Measurements from ENCODE around the gene RNF220.

DNA sequence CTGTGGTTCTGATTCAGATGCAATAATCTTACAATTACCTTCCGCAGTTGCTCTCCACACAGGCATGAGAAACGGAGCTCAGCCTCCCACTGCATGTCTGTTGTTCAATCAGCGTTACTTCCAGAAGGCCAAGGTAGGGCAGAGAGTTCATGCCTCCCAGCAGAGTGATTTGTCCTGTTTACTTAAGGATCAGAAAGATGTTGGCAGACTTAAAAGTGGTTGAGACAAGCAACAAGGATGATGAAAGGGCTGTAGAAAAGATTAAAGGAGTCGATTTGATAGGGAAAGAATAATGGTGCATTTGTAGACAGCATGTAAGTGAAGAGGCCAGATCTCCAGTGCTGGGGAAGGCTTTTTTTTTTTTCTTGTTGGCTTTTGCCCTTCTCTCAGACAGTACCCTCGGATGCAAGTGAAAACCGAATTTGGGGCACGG is 296.1 kb downstream of the RNF220 start:
- TF ChIP-seq, protein P1, sequence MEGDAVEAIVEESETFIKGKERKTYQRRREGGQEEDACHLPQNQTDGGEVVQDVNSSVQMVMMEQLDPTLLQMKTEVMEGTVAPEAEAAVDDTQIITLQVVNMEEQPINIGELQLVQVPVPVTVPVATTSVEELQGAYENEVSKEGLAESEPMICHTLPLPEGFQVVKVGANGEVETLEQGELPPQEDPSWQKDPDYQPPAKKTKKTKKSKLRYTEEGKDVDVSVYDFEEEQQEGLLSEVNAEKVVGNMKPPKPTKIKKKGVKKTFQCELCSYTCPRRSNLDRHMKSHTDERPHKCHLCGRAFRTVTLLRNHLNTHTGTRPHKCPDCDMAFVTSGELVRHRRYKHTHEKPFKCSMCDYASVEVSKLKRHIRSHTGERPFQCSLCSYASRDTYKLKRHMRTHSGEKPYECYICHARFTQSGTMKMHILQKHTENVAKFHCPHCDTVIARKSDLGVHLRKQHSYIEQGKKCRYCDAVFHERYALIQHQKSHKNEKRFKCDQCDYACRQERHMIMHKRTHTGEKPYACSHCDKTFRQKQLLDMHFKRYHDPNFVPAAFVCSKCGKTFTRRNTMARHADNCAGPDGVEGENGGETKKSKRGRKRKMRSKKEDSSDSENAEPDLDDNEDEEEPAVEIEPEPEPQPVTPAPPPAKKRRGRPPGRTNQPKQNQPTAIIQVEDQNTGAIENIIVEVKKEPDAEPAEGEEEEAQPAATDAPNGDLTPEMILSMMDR (IDR thresholded peaks at IDR 0.05), result no peak
- no peak for TF ChIP-seq POLR2A (IDR thresholded peaks at IDR 0.05)
